GM12891 (cell line): ENCODE measurements around the gene PPP4R1.

Experiments
- POLR2A ChIP-seq: IDR thresholded peaks from 2 replicates; pipeline ENCODE4 v1.6.1; 2011; ENCODE audit warnings: low read depth, low read length, control low read depth
- POLR2AphosphoS5 ChIP-seq: IDR thresholded peaks from 2 replicates; pipeline ENCODE4 v1.6.1; 2011; ENCODE audit warnings: low read depth, low read length, control low read depth
- TAF1 ChIP-seq: IDR thresholded peaks from 2 replicates; pipeline ENCODE4 v1.6.1; 2011; ENCODE audit warnings: low read depth, low read length, control low read depth

- TF ChIP-seq POLR2A (no peak), POLR2AphosphoS5 (no peak), TAF1 (no peak)
Observed at GRCh38 chr18:9606039-9606438, 8.3 kb downstream of the PPP4R1 start.
